GM12878 (cell line): Measurements from ENCODE around the gene ARL6IP1. TPM values are rescaled to one million over a fixed set of nuclear protein-coding genes. Genes with fewer than 3 reads are reported as not detected.

Experiments used
- polyA plus RNA-seq, 11 experiments: library from polyadenylated mRNA; depleted of rRNA in 4 of 11; unstranded in 6 of 11; stranded (reverse) in 5 of 11; fragments of >200 nt; fragmentation: Nextera tagmentation in 4 of 11; fragmentation: Illumina TruSeq in 1 of 11; extraction: Ambion mirVana in 4 of 11; extraction: Trizol in 1 of 11; gene quantifications; 1 replicate in 1 of 11; 2 replicates in 10 of 11; pipeline versions ENCODE4 v1.2.1 to v1.2.3, GENCODE V29; 2011 to 2016; ENCODE audit warnings: inconsistent platforms in 2 of 11, missing spikeins in 2 of 11, low read depth in 1 of 11
- total RNA-seq, 4 experiments: library from RNA; depleted of rRNA in 3 of 4; stranded (reverse); fragments of >200 nt in 3 of 4; fragmentation: Illumina TruSeq in 1 of 4; extraction: Trizol in 1 of 4; gene quantifications; 2 replicates each; pipeline versions ENCODE4 v1.2.1 to v1.2.3, GENCODE V29; 2013 to 2021

The ARL6IP1 gene
- total and polyA plus RNA-seq, 10 of the 15 experiments (the other 5 are each of a cell fraction or from before 2014, with no cell fraction given), result 99.3 to 334 (median 197) TPM

Other genes starting within 250 kb of the ARL6IP1 start
- 74.9 and 75.9 TPM in 2 replicates for gene NOMO2, start 239.5 kb downstream of the ARL6IP1 start, total RNA-seq (2014; rRNA removed)
- 53.6 and 59.3 TPM in 2 replicates for gene NOMO2, start 239.5 kb downstream of the ARL6IP1 start, total RNA-seq (2014; rRNA removed; fragmentation: Illumina TruSeq; extraction: Trizol)
- gene NOMO2, start 239.5 kb downstream of the ARL6IP1 start, total RNA-seq (2021), result 97.6 and 101 TPM in 2 replicates
- 29.3 and 71.4 TPM in 2 replicates for gene NOMO2, start 239.5 kb downstream of the ARL6IP1 start, polyA plus RNA-seq (2011; rRNA removed)
- gene NOMO2, start 239.5 kb downstream of the ARL6IP1 start, polyA plus RNA-seq (2014; fragmentation: Illumina TruSeq; extraction: Trizol), result 70.0 and 83.8 TPM in 2 replicates
- 10 to 100 TPM; 30.2 to 42.7 TPM for gene NOMO2, start 239.5 kb downstream of the ARL6IP1 start, polyA plus RNA-seq (2014; fragmentation: Nextera tagmentation; extraction: Ambion mirVana)
- gene NOMO2, start 239.5 kb downstream of the ARL6IP1 start, polyA plus RNA-seq (2014; rRNA removed), result 47.8 and 64.1 TPM in 2 replicates
- 100 to 1,000 TPM; 105 to 110 TPM for gene NOMO2, start 239.5 kb downstream of the ARL6IP1 start, polyA plus RNA-seq (2016; fragmentation: Nextera tagmentation; extraction: Ambion mirVana)
- gene RPS15A, start 11.2 kb downstream of the ARL6IP1 start, total RNA-seq (2014; rRNA removed), result 2,382 and 2,699 TPM in 2 replicates
- gene RPS15A, start 11.2 kb downstream of the ARL6IP1 start, total RNA-seq (2014; rRNA removed; fragmentation: Illumina TruSeq; extraction: Trizol), result 3,837 and 4,067 TPM in 2 replicates
- gene RPS15A, start 11.2 kb downstream of the ARL6IP1 start, total RNA-seq (2021), result 2,387 and 2,491 TPM in 2 replicates
- gene RPS15A, start 11.2 kb downstream of the ARL6IP1 start, polyA plus RNA-seq (2011; rRNA removed), result 6,408 and 6,567 TPM in 2 replicates
- gene RPS15A, start 11.2 kb downstream of the ARL6IP1 start, polyA plus RNA-seq (2014; fragmentation: Illumina TruSeq; extraction: Trizol), result 5,078 and 7,979 TPM in 2 replicates
- 1,000 to 10,000 TPM; 2,843 to 3,155 TPM for gene RPS15A, start 11.2 kb downstream of the ARL6IP1 start, polyA plus RNA-seq (2014; fragmentation: Nextera tagmentation; extraction: Ambion mirVana)
- gene RPS15A, start 11.2 kb downstream of the ARL6IP1 start, polyA plus RNA-seq (2014; rRNA removed), result 5,701 and 5,848 TPM in 2 replicates
- 1,000 to 10,000 TPM; 1,566 to 1,602 TPM for gene RPS15A, start 11.2 kb downstream of the ARL6IP1 start, polyA plus RNA-seq (2016; fragmentation: Nextera tagmentation; extraction: Ambion mirVana)
- gene SMG1, start 124.9 kb upstream of the ARL6IP1 start, total RNA-seq (2014; rRNA removed), result 41.4 and 42.9 TPM in 2 replicates
- gene SMG1, start 124.9 kb upstream of the ARL6IP1 start, total RNA-seq (2014; rRNA removed; fragmentation: Illumina TruSeq; extraction: Trizol), result 41.1 and 47.2 TPM in 2 replicates
- 66.7 and 66.8 TPM in 2 replicates for gene SMG1, start 124.9 kb upstream of the ARL6IP1 start, total RNA-seq (2021)
- gene SMG1, start 124.9 kb upstream of the ARL6IP1 start, polyA plus RNA-seq (2011; rRNA removed), result 55.2 and 66.4 TPM in 2 replicates
- gene SMG1, start 124.9 kb upstream of the ARL6IP1 start, polyA plus RNA-seq (2014; fragmentation: Illumina TruSeq; extraction: Trizol), result 44.8 and 49.5 TPM in 2 replicates
- gene SMG1, start 124.9 kb upstream of the ARL6IP1 start, polyA plus RNA-seq (2014; fragmentation: Nextera tagmentation; extraction: Ambion mirVana), result 1 to 10 TPM; 3.9 to 4.2 TPM
- gene SMG1, start 124.9 kb upstream of the ARL6IP1 start, polyA plus RNA-seq (2014; rRNA removed), result 28.3 and 32.8 TPM in 2 replicates
- 10 to 100 TPM; 19.8 to 22.9 TPM for gene SMG1, start 124.9 kb upstream of the ARL6IP1 start, polyA plus RNA-seq (2016; fragmentation: Nextera tagmentation; extraction: Ambion mirVana)
- gene TMC7, start 182.4 kb upstream of the ARL6IP1 start, total RNA-seq (2014; rRNA removed), result not detected in 2 replicates
- not detected in 2 replicates for gene TMC7, start 182.4 kb upstream of the ARL6IP1 start, total RNA-seq (2014; rRNA removed; fragmentation: Illumina TruSeq; extraction: Trizol)
- gene TMC7, start 182.4 kb upstream of the ARL6IP1 start, total RNA-seq (2021), result not detected in 2 replicates
- gene TMC7, start 182.4 kb upstream of the ARL6IP1 start, polyA plus RNA-seq (2011; rRNA removed), result not detected in 2 replicates
- 0.14 TPM in 1 of 2 replicates, not detected in the other for gene TMC7, start 182.4 kb upstream of the ARL6IP1 start, polyA plus RNA-seq (2014; fragmentation: Illumina TruSeq; extraction: Trizol)
- gene TMC7, start 182.4 kb upstream of the ARL6IP1 start, polyA plus RNA-seq (2014; fragmentation: Nextera tagmentation; extraction: Ambion mirVana), result not detected
- not detected in 2 replicates for gene TMC7, start 182.4 kb upstream of the ARL6IP1 start, polyA plus RNA-seq (2014; rRNA removed)
- gene TMC7, start 182.4 kb upstream of the ARL6IP1 start, polyA plus RNA-seq (2016; fragmentation: Nextera tagmentation; extraction: Ambion mirVana), result under 1 TPM in 1 of 2 experiments, not detected in 1; 0.15 TPM